NB4 (cell line): ENCODE data around the gene HACL1.

ENCODE experiments used
- CTCF ChIP-seq: IDR thresholded peaks from one replicate; pipeline ENCODE4 v1.5.1; 2012; ENCODE audit warnings: low read depth, low read length
- POLR2A ChIP-seq: IDR thresholded peaks from 2 replicates; pipeline ENCODE4 v1.6.1; 2011; ENCODE audit warnings: mild to moderate bottlenecking; ENCODE audit not compliant: insufficient read length; ENCODE audit errors: extremely low read depth

- TF ChIP-seq CTCF (no peak), POLR2A (no peak)
These were observed 8.9 kb upstream of the HACL1 start for GRCh38 chr3:15610082-15610759.
